ENCODE data around the gene KRTAP10-2.
"Not testable (repeated sequence)": the region's sequence is repeated elsewhere in the genome, so short reads cannot be mapped to it uniquely, and the experiment has no call there.

Gene KRTAP10-2

DNA sequence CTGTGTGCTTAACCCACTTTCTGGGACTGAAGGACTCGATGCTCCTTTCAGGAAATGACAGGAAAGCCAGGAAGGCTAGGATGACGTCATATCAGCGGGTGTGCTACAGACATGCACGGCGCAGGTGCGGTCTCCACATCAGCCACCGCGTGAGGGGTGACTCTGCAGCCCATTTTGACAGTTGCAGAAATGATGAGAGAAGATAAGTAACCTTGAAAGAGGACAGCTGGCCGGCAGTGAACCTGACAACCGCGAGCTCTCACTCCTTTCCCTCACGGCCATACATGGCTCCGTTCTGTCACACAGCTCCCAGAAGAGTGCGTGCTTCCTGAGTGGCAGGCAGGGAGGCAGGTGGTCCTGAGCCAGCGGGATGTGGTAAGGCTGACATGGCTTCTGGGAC, 30.8 kb upstream of the KRTAP10-2 start:
- no peak for DNase-seq

DNA sequence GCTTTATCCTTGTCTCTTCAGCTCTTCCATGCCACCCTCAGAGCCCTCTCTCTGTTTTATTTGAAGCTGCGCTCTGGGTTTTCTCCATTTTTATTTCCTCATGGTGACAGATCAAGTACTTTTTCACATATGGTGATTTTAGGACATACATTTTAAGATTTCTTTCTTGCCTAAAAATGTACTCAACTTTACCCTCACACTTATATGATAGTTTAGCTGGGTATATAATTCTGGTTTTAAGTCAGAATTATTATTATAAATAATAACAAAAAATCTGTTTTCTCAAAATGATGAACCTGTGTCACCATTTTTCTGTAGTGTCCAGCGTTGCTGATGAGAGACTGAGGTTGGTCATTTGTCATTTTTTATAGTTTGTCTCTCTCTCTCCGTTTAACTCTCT, 29.9 kb upstream of the KRTAP10-2 start:
- DNase-seq, result no peak

DNA sequence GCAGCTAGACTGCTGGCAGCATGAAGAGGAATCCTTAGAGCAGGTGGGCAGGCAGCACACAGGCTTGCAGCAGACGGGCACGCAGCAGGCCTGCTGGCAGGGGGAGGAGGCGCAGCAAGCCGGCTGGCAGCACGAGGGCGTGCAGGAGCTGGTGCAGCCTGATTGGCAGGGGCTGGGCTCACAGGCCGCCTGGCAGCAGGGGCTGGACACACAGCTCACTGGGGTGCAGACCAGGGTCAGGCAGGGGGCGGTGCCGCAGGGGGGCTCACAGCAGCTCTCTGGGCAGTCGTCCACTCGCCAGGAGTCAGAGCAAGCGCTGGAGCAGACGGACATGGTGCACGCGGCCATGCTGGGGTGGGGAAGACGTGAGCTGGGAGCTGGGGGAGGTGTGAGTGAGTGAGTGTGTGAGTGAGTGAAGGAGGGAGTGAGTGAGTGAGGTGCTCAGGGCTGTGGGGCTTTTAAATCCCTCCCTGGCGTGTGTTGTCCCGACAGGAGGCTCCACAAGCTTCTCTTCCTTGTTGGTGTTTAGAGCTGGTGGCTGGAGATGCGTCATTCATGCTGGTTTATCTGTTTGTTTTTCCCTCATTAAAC, 29.0 kb upstream of the KRTAP10-2 start, which contains the start of gene KRTAP10-5:
TSS of gene KRTAP10-5 (minus strand) at position 374 of the 591 bp plus-strand sequence. CDS start at position 348, 26 bp downstream.
- not testable (repeated sequence) for DNase-seq

DNA sequence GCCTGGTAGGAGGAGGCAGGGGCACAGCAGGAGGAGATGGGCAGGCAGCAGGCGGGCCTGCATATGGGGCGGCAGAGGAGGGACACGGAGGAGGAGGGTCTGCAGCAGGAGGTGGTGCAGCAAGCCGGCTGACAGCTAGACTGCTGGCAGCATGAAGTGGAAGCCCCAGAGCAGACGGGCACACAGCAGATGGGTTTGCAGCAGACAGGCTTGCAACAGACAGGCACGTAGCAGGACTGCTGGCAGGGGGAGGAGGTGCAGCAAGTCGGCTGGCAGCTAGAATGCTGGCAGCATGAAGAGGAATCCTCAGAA, 28.5 kb upstream of the KRTAP10-2 start:
- DNase-seq, result no peak

DNA sequence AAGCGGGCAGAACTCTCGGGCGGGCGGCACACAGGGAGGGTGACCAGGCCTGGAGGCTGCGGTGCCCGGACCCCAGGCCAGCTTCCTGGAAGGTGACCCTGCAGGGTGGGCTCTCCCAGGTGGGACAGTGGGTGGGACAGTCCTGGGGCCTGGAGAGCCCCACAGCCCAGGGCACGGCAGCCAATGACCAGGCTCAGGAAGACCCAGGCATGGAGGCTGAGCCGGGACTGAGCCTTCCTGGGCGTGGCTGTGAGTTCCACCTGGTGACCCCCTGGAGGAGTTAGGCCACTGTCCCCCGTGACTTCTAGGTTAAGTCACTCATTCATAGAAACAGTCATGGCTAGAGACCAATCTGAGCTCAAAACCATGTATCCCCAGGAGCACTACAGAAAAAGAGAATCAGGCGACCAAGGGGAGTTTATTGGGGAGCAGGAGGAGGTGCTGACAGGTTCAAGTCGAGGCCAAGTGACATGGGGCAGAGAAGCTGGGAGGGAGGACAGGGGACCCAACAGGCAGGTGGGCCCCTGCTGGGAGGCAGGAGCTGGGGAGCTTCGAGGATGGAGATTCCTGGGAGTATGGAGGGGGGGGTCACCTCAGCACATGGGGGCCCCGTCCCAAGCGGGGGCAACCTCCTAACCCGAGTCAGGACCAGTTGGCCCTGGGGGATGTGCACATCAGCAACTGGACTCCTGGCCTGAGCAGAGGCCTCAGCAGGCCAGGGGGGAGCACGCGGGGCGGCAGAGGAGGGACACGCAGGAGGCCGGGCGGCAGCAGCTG, 27.9 kb upstream of the KRTAP10-2 start:
- no peak for DNase-seq

DNA sequence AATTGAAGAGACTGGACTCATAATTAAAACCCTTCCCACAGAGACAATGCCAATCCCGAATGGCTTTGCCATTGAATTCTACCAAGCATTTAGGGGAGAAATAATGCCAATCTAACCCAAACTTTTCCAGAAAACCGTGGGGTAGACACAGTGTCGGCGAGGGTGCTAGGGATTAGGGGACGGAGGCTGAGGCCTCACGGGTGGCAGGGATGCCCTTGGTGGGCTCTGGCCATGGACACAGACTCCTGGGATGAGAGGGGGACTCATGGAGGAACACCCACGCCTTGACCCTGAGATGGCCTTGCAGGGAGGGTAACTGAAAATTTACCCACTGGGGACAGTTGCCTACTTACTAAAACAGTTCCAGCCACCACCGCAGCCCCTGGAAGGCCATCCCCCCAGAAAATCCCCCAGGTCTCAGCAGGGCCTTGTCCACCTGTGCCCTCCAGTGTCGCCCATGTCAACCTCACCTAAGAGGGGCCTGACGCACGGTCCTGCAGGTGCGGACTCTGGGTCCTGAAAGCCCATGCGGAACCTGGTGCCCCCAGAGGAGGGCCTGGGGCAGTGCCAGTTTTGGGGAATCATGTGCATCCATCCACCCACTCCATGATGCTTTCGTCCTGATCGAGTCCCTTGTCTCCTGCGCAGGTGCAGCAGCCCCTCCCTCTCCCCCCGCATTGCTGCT, 27.2 kb upstream of the KRTAP10-2 start:
- no peak for DNase-seq

DNA sequence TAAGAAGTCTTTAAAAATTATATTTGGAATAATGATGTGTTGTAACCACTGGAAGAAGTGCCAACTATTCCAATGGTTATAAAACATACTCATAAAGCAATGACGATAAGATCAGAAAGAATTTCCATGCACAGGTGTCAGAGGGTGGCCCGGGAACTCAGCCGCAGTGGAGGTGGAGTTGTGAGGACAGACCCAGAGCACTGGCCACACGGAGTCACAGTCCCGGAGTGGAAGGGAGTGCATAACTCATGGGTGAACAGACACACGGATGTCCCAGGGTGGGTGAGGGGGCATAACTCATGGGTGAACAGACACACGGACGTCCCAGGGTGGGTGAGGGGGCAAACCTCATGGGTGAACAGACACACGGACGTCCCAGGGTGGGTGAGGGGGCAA, 24.7 kb upstream of the KRTAP10-2 start:
- no peak for DNase-seq

DNA sequence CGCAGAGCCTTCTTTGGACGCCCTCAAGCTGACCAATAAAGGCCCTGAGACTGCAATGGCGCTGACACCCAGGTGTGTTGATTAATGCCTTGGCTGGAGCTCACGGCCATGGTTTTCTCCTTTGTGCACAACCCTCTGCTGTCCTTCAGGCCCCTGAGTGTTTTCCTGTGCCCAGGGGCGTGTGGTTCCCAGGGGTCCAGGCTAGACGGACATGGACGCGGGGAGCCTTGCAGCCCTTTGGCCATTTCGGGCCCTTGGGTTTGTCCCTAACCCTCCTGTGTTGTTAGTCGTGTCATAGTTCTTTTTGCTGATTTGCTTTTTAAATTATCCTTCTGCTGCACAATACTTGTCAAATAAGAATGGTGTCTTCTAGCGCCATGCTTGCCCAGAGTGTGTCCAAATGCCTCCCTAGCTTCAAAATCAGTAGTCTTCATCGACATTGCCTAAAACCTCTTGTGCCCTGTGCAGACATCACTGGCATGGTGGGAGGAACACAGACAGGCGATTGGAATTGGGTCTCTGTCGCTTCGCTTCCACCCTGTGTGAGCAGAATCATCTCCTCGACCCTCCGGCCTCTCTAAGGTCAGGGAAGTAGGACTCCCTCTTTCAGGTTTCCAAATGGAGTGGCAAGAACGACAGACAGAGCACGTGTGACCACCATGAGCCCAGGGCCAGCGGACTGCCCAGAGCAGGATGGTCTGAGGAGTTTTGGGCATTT, 24.2 kb upstream of the KRTAP10-2 start:
- DNase-seq, result no peak

DNA sequence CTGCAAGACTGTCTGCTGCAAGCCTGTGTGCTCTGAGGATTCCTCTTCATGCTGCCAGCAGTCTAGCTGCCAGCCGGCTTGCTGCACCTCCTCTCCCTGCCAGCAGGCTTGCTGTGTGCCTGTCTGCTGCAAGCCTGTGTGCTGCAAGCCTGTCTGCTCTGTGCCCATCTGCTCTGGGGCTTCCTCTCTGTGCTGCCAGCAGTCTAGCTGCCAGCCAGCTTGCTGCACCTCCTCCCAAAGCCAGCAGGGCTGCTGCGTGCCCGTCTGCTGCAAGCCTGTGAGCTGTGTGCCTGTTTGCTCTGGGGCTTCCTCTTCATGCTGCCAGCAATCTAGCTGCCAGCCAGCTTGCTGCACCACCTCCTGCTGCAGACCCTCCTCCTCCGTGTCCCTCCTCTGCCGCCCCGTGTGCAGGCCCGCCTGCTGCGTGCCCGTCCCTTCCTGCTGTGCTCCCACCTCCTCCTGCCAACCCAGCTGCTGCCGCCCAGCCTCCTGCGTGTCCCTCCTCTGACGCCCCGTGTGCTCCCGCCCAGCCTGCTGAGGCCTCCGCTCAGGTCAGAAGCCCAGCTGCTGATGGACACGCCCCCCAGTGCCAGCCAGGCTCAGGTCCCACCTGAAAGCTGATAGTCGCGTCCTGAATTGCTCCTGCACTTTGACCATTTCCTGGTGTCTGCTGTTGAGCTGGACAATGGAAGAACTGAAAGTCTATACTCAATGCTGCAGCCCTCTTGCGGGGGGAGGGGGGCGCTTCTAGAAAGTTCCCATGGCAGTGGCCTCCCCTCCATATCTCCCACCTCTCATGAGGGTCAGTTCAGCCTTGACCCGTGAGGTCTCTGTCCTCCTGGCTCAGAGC, 23.4 kb upstream of the KRTAP10-2 start:
- no peak for DNase-seq

DNA sequence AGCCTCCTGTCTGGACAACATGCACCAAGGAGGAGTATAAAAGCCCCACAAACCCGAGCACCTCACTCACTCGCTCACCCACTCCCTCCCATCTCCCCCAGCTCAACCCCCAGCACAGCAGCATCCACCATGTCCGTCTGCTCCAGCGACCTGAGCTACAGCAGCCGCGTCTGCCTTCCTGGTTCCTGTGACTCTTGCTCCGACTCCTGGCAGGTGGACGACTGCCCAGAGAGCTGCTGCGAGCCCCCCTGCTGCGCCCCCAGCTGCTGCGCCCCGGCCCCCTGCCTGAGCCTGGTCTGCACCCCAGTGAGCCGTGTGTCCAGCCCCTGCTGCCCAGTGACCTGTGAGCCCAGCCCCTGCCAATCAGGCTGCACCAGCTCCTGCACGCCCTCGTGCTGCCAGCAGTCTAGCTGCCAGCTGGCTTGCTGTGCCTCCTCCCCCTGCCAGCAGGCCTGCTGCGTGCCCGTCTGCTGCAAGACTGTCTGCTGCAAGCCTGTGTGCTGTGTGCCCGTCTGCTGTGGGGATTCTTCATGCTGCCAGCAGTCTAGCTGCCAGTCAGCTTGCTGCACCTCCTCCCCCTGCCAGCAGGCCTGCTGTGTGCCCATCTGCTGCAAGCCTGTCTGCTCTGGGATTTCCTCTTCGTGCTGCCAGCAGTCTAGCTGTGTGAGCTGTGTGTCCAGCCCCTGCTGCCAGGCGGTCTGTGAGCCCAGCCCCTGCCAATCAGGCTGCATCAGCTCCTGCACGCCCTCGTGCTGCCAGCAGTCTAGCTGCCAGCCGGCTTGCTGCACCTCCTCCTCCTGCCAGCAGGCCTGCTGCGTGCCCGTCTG, 22.5 kb upstream of the KRTAP10-2 start, which contains the start of gene KRTAP10-4:
TSS of gene KRTAP10-4 (plus strand) at position 100 of the 827 bp plus-strand sequence. CDS start at position 130, 30 bp downstream.
- not testable (repeated sequence) for DNase-seq

DNA sequence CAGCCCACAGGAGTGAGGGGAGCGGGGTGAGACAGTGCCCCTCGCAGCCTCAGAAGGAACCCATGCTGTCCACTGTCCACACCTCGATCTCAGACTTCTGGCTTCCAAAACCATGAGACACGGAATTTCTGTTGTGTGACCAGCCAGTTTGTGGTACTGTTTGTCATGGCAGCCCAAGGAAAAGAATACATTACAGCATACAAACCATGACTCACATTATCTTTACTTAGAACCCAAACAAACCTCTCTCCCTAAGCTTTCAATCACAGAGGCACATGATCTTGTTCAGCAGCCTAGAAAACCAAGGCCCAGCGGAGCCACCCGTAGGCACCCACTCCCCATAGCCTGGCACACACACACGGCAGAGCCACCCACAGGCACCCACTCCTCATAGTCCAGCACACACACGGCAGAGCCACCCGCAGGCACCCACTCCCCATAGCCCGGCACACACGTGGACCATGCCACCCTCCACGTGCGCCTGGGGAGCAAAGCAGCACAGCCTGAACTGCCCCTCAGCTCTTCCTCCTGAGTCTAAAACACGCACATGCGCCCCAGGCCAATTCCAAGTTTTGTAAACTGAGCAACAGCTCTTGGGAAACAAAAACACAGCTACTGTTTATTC, 21.8 kb upstream of the KRTAP10-2 start:
- no peak for DNase-seq

DNA sequence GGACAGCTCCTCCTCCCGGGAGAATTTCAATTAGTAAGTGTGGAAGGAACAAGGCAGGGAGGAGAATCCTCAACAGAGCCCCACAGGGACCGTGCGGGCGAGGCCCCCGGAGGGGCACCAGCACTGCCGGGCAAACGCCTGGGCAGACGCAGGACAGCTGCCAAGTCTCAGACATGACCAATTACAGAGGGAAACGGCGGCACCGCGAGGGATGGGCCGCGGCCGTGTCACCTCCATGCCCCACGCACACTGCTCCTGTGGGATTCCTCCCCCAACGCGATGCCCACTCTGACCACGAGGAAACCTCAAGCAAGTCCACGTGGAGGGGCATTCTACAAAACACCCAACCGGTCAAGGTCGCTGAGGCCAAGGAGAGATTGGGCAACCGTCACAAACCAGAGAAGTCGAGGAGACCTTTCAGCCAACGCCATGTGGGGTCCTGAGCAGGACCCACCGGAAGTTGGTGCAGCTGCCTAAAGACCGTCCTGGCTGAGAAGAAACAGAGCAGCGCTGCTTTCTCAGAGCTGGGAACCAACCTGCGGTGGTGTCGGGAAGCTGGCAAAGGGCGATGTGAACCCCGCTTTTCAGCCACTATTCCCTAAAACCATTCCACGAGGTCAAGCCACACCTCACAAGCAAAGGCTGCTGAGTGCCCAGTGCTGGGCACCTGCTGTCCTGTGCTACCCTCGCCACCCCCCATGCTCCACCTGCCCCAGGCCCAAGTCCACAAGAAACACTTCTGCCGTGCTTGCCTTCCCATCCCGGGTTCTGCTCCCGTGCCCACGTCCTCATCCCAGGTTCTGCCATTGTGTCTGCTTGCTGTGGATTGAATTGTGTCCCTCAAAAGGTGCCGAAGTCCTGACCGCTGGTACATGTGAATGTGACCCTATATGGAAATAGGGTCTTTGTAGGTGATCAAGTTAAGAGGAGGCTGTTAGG, 20.8 kb upstream of the KRTAP10-2 start:
- DNase-seq, result no peak

DNA sequence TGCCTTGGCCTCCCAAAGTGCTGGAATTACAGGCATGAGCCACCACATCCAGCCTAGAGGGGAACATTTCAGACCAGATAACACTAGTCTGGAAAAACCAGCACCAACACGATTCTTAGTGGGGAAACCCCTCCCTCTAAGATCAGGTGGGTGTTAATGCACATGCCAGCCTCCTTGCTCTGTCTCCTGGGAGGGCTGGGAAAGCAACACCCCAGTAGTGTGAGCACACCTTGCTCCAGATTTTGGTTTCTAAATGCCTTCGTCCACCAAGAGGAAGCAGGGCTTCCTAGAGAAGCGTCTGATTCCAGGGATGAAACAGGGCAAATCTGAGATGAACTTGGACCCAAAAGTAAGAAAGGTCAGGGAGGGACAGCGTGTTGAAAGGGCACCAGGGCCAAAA, 20.0 kb upstream of the KRTAP10-2 start:
- no peak for DNase-seq

DNA sequence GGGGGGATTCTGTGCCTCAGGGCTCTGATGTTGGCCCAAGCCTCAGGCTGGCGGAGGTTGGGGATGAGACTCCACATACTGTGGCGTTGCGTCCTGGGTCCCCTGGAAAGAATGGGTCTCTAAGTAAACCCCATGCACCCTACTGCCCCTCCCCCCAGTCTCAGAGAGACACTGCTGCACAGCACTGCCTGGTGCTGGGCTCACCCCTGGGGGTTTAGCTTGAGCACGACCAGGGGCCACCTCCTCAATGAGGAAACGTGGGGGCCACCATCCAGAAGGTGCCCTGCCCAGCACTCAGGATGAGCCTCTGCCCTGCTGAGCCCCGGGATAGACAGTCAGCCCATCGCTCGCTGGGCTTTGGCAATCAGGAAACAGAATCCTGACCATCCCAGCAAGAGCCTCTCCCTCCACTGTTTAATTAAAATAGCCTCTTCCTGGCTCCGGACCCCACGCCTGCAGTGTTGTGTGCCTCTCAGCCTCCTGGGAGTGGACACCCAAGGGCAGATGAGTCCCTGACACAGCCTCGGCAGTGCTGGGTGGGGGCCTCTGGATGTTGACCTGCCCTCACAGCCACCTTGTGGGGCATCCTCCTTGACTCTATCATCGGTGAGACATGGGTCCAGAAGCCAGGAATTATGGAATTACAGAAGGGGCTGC, 18.7 kb upstream of the KRTAP10-2 start:
- no peak for DNase-seq

DNA sequence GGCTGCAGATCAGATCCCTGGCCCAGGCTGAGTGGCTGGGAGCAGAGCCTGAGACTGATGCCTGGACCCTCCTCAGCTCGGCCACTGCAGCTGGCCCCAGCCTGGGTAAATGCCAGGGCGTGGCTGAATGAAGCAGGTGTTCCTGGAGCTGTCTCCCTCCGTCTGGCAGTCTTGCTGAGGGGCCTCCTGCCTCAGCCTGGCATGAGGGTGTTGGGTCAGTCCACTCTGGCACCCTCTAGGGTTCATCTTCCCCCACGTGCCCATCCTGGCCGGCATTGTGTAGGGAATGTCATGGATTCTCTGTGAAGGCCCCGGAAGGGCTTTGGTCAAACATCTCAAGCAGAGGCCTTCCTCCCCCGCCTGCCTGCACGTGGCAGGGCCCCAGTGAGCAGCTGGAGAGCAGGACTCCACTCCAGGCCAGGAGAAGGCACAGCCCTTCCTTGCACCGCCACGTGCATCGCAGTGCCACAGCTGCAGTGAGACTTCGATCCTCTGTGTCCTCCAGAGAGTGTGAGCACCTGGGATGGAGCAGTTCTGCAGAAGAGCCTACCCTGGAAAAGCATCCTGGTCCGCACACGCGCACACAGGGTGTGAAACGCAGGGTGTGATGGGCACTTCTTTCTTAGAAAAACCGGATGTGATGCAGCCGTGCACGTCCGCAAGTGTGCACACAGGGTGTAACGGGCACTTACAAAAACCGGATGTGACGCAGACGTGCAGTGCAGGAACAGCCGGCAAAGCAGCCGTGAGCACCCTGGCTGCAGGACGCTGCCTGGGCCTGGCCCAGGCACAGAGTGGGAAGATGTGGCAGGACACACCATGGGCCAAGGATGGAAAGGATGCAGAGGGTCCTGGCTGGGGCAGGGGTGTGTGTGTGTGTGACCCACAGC, 17.6 kb upstream of the KRTAP10-2 start:
- DNase-seq, result no peak

DNA sequence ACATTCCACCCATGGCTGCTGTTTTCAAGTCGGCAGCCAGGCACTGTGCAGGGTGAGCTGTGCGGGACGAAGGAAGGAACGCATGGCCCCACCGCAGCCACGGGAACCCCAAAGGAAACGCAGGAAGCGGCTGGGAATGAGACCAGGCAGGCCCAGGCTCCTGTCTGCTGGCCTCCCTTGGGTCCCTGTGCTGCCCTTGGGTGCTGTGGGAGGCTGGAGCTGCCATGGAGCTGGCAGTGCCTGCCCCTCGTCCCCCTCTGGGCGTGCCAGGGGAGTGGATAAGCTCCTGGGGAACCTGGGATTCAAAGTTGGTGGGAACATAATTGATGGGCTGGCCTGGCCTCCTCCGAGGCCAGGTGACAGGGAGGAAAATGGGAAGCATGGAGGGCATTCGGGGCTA, 17.0 kb upstream of the KRTAP10-2 start:
- no peak for DNase-seq

DNA sequence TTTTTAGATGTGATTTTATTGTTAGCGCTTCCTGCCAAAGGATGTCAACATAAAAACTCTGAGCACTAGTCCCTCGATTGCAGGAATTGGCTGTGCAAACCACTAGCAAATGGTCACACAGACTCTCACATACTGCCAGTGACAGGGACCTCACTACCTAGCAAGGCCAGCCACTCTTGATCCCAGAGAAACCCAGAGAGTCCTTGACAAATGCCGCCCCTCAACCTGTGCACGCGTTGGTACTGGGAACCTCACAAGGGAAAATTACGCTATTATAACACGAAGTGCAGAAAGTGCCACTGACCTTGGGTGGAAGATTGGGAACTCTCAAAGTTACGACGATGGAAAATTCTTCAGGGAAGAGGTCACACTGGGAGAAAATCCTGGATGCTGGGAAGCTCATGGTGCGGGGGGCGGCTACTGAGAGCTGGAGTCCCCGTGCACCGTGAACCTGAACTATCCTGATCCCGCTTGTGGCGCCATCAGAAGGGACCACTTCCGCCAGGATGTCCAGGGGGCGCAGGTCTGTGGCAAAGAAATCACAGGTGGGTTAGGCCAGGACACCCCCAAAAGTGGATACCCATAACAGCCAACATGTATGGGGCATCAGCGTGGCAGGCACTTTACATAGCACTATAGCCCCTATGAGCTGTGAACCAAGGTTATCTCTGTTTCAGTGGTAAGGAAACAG, 16.3 kb upstream of the KRTAP10-2 start:
- DNase-seq, result no peak

DNA sequence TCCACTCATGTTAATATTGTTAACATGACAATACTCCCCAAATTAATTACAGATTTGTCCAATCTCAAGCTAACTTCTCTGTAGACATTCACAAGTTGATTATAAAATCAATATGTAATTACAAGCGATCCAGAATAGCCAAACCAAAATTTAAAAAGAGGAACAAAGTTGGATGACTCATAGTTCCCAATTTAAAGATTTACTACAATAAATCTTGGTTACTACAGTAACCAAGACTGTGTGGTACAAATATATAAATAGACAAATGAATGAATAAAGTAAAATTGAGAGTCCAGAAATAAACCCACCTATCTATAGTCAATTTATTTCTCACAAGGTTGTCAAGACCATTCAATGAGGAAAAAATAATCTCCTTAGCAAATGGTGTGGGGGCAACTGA, 15.1 kb upstream of the KRTAP10-2 start:
- DNase-seq, result no peak
